H1 (cell line): ENCODE data around the gene IRF4. TPM values are rescaled to one million over a fixed set of nuclear protein-coding genes. Genes with fewer than 3 reads are reported as not detected.

Experiments used
- CTCF ChIA-PET: fragments of 300-600 bp; sonication (Branson Sonifier 250); formaldehyde crosslinking; loops from one replicate; lab custom pipeline; 2021; ENCODE audit not compliant: partially characterized antibody; lab: Charles Lee
- POLR2A ChIA-PET: fragments of 300-600 bp; sonication (Branson Sonifier 250); formaldehyde crosslinking; loops from one replicate; lab custom pipeline; 2021; ENCODE audit warnings: inconsistent platforms; ENCODE audit not compliant: partially characterized antibody; lab: Charles Lee
- DNase-seq, 2 experiments: peaks; one replicate each; pipeline versions ENCODE4 v3.0.0 to v3.0.0-alpha.2; 2010 to 2022; ENCODE audit warnings: low spot score in 2 of 2, low read depth in 1 of 2, mixed read lengths in 1 of 2
- FAIRE-seq: peaks from 2 replicates; lab custom pipeline; 2011; peaks lifted over from hg19 to GRCh38; lab: Jason Lieb, UNC
- H2AFZ ChIP-seq: 2 replicates; pipeline ENCODE4 v1.8.1; 2012; ENCODE audit warnings: low read length, inconsistent platforms
- H2AK5ac ChIP-seq: 2 replicates; pipeline ENCODE4 v1.6.1; 2013; ENCODE audit warnings: low read depth, low read length
- H2BK120ac ChIP-seq: replicated peaks from 2 replicates; pipeline ENCODE3; 2013; ENCODE audit warnings: low read depth, low read length, inconsistent platforms
- H2BK12ac ChIP-seq: 2 replicates; pipeline ENCODE4 v1.6.1; 2013; ENCODE audit warnings: low read depth, low read length
- H2BK15ac ChIP-seq: 2 replicates; pipeline ENCODE4 v1.6.1; 2013; ENCODE audit warnings: low read length
- H2BK20ac ChIP-seq: 2 replicates; pipeline ENCODE4 v1.6.1; 2013; ENCODE audit warnings: low read length
- H2BK5ac ChIP-seq: 2 replicates; pipeline ENCODE4 v1.6.1; 2013; ENCODE audit warnings: low read depth, low read length
- H3K14ac ChIP-seq: 2 replicates; pipeline ENCODE4 v1.6.1; 2013; ENCODE audit warnings: inconsistent platforms; ENCODE audit not compliant: insufficient read length
- H3K18ac ChIP-seq: 2 replicates; pipeline ENCODE4 v1.6.1; 2013; ENCODE audit warnings: low read length; ENCODE audit errors: extremely low read depth
- H3K23ac ChIP-seq: 2 replicates; pipeline ENCODE4 v1.6.1; 2013; ENCODE audit warnings: inconsistent platforms; ENCODE audit not compliant: insufficient read length
- H3K23me2 ChIP-seq: 2 replicates; pipeline ENCODE4 v1.6.1; 2013; ENCODE audit warnings: low read depth, low read length
- H3K27ac ChIP-seq: 2 replicates; pipeline ENCODE4 v1.6.1; 2011; ENCODE audit warnings: low read depth, low read length, inconsistent platforms
- H3K27me3 ChIP-seq, 4 experiments: replicated peaks in 1 of 4; 1 replicate in 1 of 4; 2 replicates in 3 of 4; pipeline versions ENCODE4 v1.6.1 to v1.8.1; 2011 to 2013; ENCODE audit warnings: low read length in 3 of 4, mild to moderate bottlenecking in 3 of 4, inconsistent platforms in 2 of 4, mixed read lengths in 2 of 4, moderate library complexity in 1 of 4; ENCODE audit not compliant: control insufficient read depth in 3 of 4, insufficient read depth in 3 of 4; ENCODE audit errors: extremely low read depth in 1 of 4
- H3K36me3 ChIP-seq, 4 experiments: 2 replicates each; pipeline versions ENCODE4 v1.6.1 to v1.8.1; 2011 to 2013; ENCODE audit warnings: mild to moderate bottlenecking in 4 of 4, low read length in 3 of 4, moderate library complexity in 2 of 4, control low read depth in 1 of 4, inconsistent platforms in 1 of 4; ENCODE audit not compliant: insufficient read depth in 4 of 4, control insufficient read depth in 2 of 4
- H3K4ac ChIP-seq: replicated peaks from 2 replicates; pipeline ENCODE3; 2013; ENCODE audit warnings: low read length, low read depth, mixed read lengths, inconsistent platforms; ENCODE audit not compliant: insufficient read length
- H3K4me1 ChIP-seq, 4 experiments: replicated peaks in 1 of 4; 1 replicate in 1 of 4; 2 replicates in 3 of 4; pipeline versions ENCODE4 v1.6.1 to v1.8.1; 2011 to 2013; ENCODE audit warnings: low read length in 3 of 4, inconsistent platforms in 2 of 4, mixed read lengths in 1 of 4; ENCODE audit not compliant: insufficient read depth in 4 of 4, control insufficient read depth in 3 of 4
- H3K4me2 ChIP-seq, 2 experiments: 2 replicates each; pipeline versions ENCODE4 v1.6.1 to v1.8.1; 2011 to 2013; ENCODE audit warnings: low read depth in 2 of 2, low read length in 2 of 2, control low read depth in 1 of 2, inconsistent platforms in 1 of 2, mild to moderate bottlenecking in 1 of 2; ENCODE audit not compliant: insufficient read depth in 1 of 2
- H3K4me3 ChIP-seq, 4 experiments: fragments of 200-600, 300-600 bp in 1 of 4; sonication (generic), shearing (Covaris generic), sonication (Bioruptor Twin) in 1 of 4; 2 replicates each; pipeline versions ENCODE4 v1.5.1 to v1.8.1; 2011 to 2016; ENCODE audit warnings: low read length in 4 of 4, low read depth in 3 of 4, control low read depth in 2 of 4, inconsistent platforms in 2 of 4, mild to moderate bottlenecking in 2 of 4, mixed read lengths in 1 of 4, moderate library complexity in 1 of 4; ENCODE audit not compliant: insufficient read depth in 2 of 4; ENCODE audit errors: extremely low read depth in 1 of 4
- H3K56ac ChIP-seq: replicated peaks from 2 replicates; pipeline ENCODE3; 2013; ENCODE audit warnings: low read depth, mild to moderate bottlenecking, mixed read lengths, low read length, inconsistent platforms; ENCODE audit not compliant: insufficient read length
- H3K79me1 ChIP-seq: 2 replicates; pipeline ENCODE4 v1.6.1; 2013; ENCODE audit warnings: low read depth, low read length, control low read depth
- H3K79me2 ChIP-seq, 2 experiments: 2 replicates each; pipeline versions ENCODE4 v1.6.1 to v1.8.1; 2012 to 2013; ENCODE audit warnings: low read length in 2 of 2, mild to moderate bottlenecking in 2 of 2, inconsistent platforms in 1 of 2; ENCODE audit not compliant: insufficient read depth in 2 of 2, control insufficient read depth in 1 of 2
- H3K9ac ChIP-seq, 4 experiments: replicated peaks in 1 of 4; 1 replicate in 1 of 4; 2 replicates in 3 of 4; pipeline versions ENCODE4 v1.6.1 to v1.8.1; 2011 to 2013; ENCODE audit warnings: low read depth in 3 of 4, low read length in 3 of 4, control low read depth in 2 of 4, mild to moderate bottlenecking in 2 of 4, moderate library complexity in 2 of 4, inconsistent platforms in 1 of 4; ENCODE audit errors: extremely low read depth in 1 of 4
- H3K9me3 ChIP-seq, 2 experiments: 2 replicates each; pipeline versions ENCODE4 v1.6.1 to v1.8.1; 2012 to 2013; ENCODE audit warnings: mild to moderate bottlenecking in 2 of 2, moderate library complexity in 2 of 2, control low read depth in 1 of 2, inconsistent platforms in 1 of 2, low read depth in 1 of 2, low read length in 1 of 2, mixed read lengths in 1 of 2; ENCODE audit not compliant: insufficient read depth in 2 of 2
- H4K20me1 ChIP-seq, 2 experiments: replicated peaks in 1 of 2; 2 replicates each; pipeline versions ENCODE3 to v1.8.1; 2011 to 2013; ENCODE audit warnings: inconsistent platforms in 2 of 2, low read length in 2 of 2, mild to moderate bottlenecking in 1 of 2; ENCODE audit not compliant: insufficient read depth in 2 of 2, control insufficient read depth in 1 of 2
- H4K5ac ChIP-seq: 2 replicates; pipeline ENCODE4 v1.6.1; 2013; ENCODE audit warnings: low read length, low read depth, mixed read lengths, inconsistent platforms; ENCODE audit not compliant: insufficient read length
- H4K8ac ChIP-seq: 2 replicates; pipeline ENCODE4 v1.8.0; 2013; ENCODE audit warnings: mild to moderate bottlenecking, moderate library complexity, low read length, inconsistent platforms; ENCODE audit not compliant: insufficient read depth; ENCODE audit errors: extremely low read depth
- H4K91ac ChIP-seq: replicated peaks from 2 replicates; pipeline ENCODE3; 2013; ENCODE audit warnings: low read length, mixed read lengths, inconsistent platforms; ENCODE audit not compliant: insufficient read length
- E2F6 ChIP-seq: IDR thresholded peaks from 2 replicates; pipeline ENCODE4 v1.6.1; 2012; ENCODE audit warnings: inconsistent platforms
- RXRA ChIP-seq: IDR thresholded peaks from 2 replicates; pipeline ENCODE4 v1.6.1; 2011; ENCODE audit warnings: low read depth, mild to moderate bottlenecking, low read length, moderate library complexity; ENCODE audit not compliant: insufficient read depth
- SIRT6 ChIP-seq: IDR thresholded peaks from one replicate; pipeline ENCODE4 v1.7.1; 2012; ENCODE audit warnings: low read length, inconsistent platforms
- SP4 ChIP-seq: IDR thresholded peaks from 2 replicates; pipeline ENCODE4 v1.6.1; 2012; ENCODE audit warnings: low read length, inconsistent platforms
- TBP ChIP-seq: IDR thresholded peaks from 2 replicates; pipeline ENCODE4 v1.6.1; 2011; ENCODE audit warnings: low read depth, low read length, improper control_type of control experiment
- WGBS, 2 experiments: shearing (Covaris generic) in 1 of 2; methylation state at CpG; one replicate each; pipeline versions ENCODE4 v1.1.6 to v1.1.7; 2013 to 2015; ENCODE audit warnings: low lambda C conversion rate in 2 of 2, mixed read lengths in 2 of 2, inconsistent platforms in 1 of 2, low coverage in 1 of 2, missing lambda C conversion rate in 1 of 2; ENCODE audit not compliant: insufficient replicate concordance in 2 of 2, insufficient coverage in 1 of 2, insufficient read length in 1 of 2; ENCODE audit errors: extremely low coverage in 1 of 2, missing lambda C conversion rate in 1 of 2; 5-methylcytosine and 5-hydroxymethylcytosine counted together
- polyA plus RNA-seq, 7 experiments: library from polyadenylated mRNA; depleted of rRNA in 3 of 7; stranded (reverse) in 5 of 7; unstranded in 2 of 7; fragments of >200 nt in 5 of 7; fragments of 200-250 nt in 2 of 7; gene quantifications; 1 replicate in 5 of 7; 2 replicates in 1 of 7; 4 replicates in 1 of 7; pipeline versions ENCODE4 v1.2.1 to v1.2.3, GENCODE V29; 2011 to 2013; ENCODE audit warnings: missing spikeins in 2 of 7, mixed read lengths in 2 of 7
- total RNA-seq: library from RNA; stranded (reverse); fragmentation: NEBNext Ultra II Directional; extraction: Animal tissue kit (Norgen Biotek cat#: 25700); gene quantifications from 2 replicates; pipeline ENCODE4 v1.2.1, GENCODE V29; 2021

Gene IRF4
- total and polyA plus RNA-seq, 2 of the 8 experiments (the other 6 are each of a cell fraction or from before 2014, with no cell fraction given) = 0.77 to 2.1 TPM

GRCh38 chr6:403659-404655 is 12.4 kb downstream of the IRF4 start:
- no peak overlapping the region for H2BK120ac ChIP-seq
- no peak overlapping the region for H4K91ac ChIP-seq
- H3K27ac ChIP-seq = no peak overlapping the region
- H3K4me2 ChIP-seq = no peak overlapping the region
- DNase-seq = no peak
- no peaks in the 10 kb centered on the region for H3K23me2 ChIP-seq
- WGBS, 2 experiments = 92% methylated on average over 19 of the region's 19 CpGs; no CpG with 5 or more reads in 1 of the 2 experiments
- peaks cover 0 to 4% (median 0%) of the 10 kb centered on the region in 4 experiments; a peak in 1 of 7 replicates for H3K4me1 ChIP-seq
- H2BK15ac ChIP-seq = no peak overlapping the region
- no peaks in the 10 kb centered on the region for H3K79me2 ChIP-seq
- ChIA-PET POLR2A (interaction anchor here (1.4 kb wide), 1 partner anchor 12 kb away, joined by 6 read pairs; no protein-coding TSS in a partner anchor), CTCF (interaction anchor here (0.6 to 1.5 kb wide), 10 partner anchors 13 to 221 kb away, joined by 3 to 6 read pairs (median 4); partner anchors contain the start of gene IRF4)
- H3K14ac ChIP-seq = no peak overlapping the region
- H3K9me3 ChIP-seq = no peaks in the 10 kb centered on the region
- H3K4ac ChIP-seq = no peak overlapping the region
- H4K5ac ChIP-seq = no peak overlapping the region
- no peak overlapping the region for H2AFZ ChIP-seq
- no peaks in the 10 kb centered on the region; a peak in 1 of 8 replicates for H3K36me3 ChIP-seq
- FAIRE-seq = no peak
- no peak overlapping the region for H2BK5ac ChIP-seq
- no peak overlapping the region for H3K56ac ChIP-seq
- H4K20me1 ChIP-seq = no peaks in the 10 kb centered on the region
- H2AK5ac ChIP-seq = no peak overlapping the region
- no peak overlapping the region for H2BK20ac ChIP-seq
- H2BK12ac ChIP-seq = no peak overlapping the region
- H3K27me3 ChIP-seq = no peaks in the 10 kb centered on the region
- no peak overlapping the region for H3K18ac ChIP-seq
- H3K23ac ChIP-seq = no peak overlapping the region
- H3K4me3 ChIP-seq = no peak overlapping the region
- no peak overlapping the region for H4K8ac ChIP-seq
- no peaks in the 10 kb centered on the region for H3K79me1 ChIP-seq
- no peak overlapping the region for H3K9ac ChIP-seq
- TF ChIP-seq SIRT6 (no peak), E2F6 (no peak), TBP (no peak), RXRA (no peak), SP4 (no peak)
